Aorta (tissue), 5 donors: ENCODE measurements around the gene IMPDH2. TPM values are rescaled to one million over a fixed set of nuclear protein-coding genes. Genes with fewer than 3 reads are reported as not detected.
"Not testable (repeated sequence)": the region's sequence is repeated elsewhere in the genome, so short reads cannot be mapped to it uniquely, and the experiment has no call there.

Experiments used
- ATAC-seq: fragments of 200-7000 bp; cut with Tn5 transposase; one replicate; pipeline ENCODE4 v1.9.1; 2022; ENCODE audit warnings: moderate library complexity; ENCODE audit not compliant: low FRiP score
- DNase-seq, 2 donors: peaks; one replicate each; pipeline ENCODE4 v3.0.0-alpha.2; 2020
- H3K27ac ChIP-seq, 2 donors: one replicate each; pipeline ENCODE4 v1.5.1; 2013; ENCODE audit warnings: low read length in 2 of 2, mild to moderate bottlenecking in 2 of 2, moderate library complexity in 2 of 2, control low read depth in 1 of 2, inconsistent platforms in 1 of 2, low read depth in 1 of 2
- H3K27me3 ChIP-seq, 2 donors: one replicate each; pipeline ENCODE4 v1.6.1; 2013; ENCODE audit warnings: control low read depth in 1 of 2, low read length in 1 of 2, mild to moderate bottlenecking in 1 of 2, moderate library complexity in 1 of 2; ENCODE audit not compliant: insufficient read depth in 2 of 2, control insufficient read depth in 1 of 2
- H3K36me3 ChIP-seq, 2 donors: one replicate each; pipeline ENCODE4 v1.6.1; 2013; ENCODE audit warnings: control low read depth in 1 of 2, low read length in 1 of 2, mild to moderate bottlenecking in 1 of 2; ENCODE audit not compliant: insufficient read depth in 2 of 2, control insufficient read depth in 1 of 2
- H3K4me1 ChIP-seq, 2 donors: one replicate each; pipeline ENCODE4 v1.6.1; 2013; ENCODE audit warnings: low read length in 2 of 2, control low read depth in 1 of 2, mild to moderate bottlenecking in 1 of 2, moderate library complexity in 1 of 2; ENCODE audit not compliant: insufficient read depth in 2 of 2, control insufficient read depth in 1 of 2
- H3K4me3 ChIP-seq, 2 donors: one replicate each; pipeline ENCODE4 v1.5.1; 2013; ENCODE audit warnings: low read length in 2 of 2, control low read depth in 1 of 2, mild to moderate bottlenecking in 1 of 2
- H3K9me3 ChIP-seq: one replicate; pipeline ENCODE4 v1.6.1; 2013; ENCODE audit warnings: mild to moderate bottlenecking, low read length; ENCODE audit not compliant: control insufficient read depth
- WGBS, 2 donors: extraction: QIAGEN DNeasy Blood & Tissue Kit; methylation state at CpG; one replicate each; pipeline ENCODE4 v1.1.7; 2013; 5-methylcytosine and 5-hydroxymethylcytosine counted together
- intact Hi-C, 2 donors: fragments of 100-400 bp; cut with DNase I; formaldehyde crosslinking; loops; one replicate each; pipeline versions ENCODE4 v1.14.2 to v1.15.0; 2022
- polyA plus RNA-seq, 2 donors: library from polyadenylated mRNA; stranded (reverse); fragments of 200-250 nt; gene quantifications; one replicate each; pipeline ENCODE4 v1.2.3, GENCODE V29; 2013
- total RNA-seq, 2 donors: library from RNA; stranded (reverse); fragmentation: NEBNext Ultra II Directional; extraction: Animal tissue kit (Norgen Biotek cat#: 25700); gene quantifications; one replicate each; pipeline ENCODE4 v1.2.1, GENCODE V29; 2021
- donor health status: healthy with polysubstance abuse.
- donor health status: Bipolar disorder and iron deficiency.
- donor health status: DM: no; HTN: no; CAD: no.
- donor health status: DM: no; HTN: no; CAD: no.
- donor health status: DM: yes; HTN: yes; CAD: no.

Gene IMPDH2
- total and polyA plus RNA-seq, 4 donors: 47.6 to 111 (median 93.0) TPM

DNA sequence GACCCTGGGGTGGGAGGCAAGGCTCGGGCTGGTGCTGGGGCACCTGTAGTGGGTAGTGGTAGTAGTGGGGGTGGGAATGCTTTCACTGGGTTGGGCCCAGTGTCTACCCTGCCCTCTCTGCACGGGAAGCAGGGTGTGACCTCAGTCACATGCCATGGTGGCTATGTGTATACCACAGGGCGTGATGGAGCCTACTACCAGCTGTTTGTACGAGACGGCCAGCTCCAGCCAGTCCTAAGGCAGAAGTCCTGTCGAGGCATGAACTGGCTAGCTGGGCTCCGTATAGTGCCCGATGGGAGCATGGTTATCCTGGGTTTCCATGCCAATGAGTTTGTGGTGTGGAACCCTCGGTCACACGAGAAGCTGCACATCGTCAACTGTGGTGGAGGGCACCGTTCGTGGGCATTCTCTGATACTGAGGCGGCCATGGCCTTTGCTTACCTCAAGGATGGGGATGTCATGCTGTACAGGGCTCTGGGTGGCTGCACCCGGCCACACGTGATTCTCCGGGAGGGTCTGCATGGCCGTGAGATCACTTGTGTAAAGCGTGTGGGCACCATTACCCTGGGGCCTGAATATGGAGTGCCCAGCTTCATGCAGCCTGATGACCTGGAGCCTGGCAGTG, 16.0 kb downstream of the IMPDH2 start:
- intact Hi-C loops: no loop called here
- DNase-seq: no peak
- Histone ChIP-seq H3K4me3 (no peak overlapping the region), H3K27me3 (no peaks in the 10 kb centered on the region), H3K36me3 (peaks cover 0 to 4% of the 10 kb centered on the region in 2 donors), H3K9me3 (no peaks in the 10 kb centered on the region), H3K27ac (no peak overlapping the region), H3K4me1 (no peaks in the 10 kb centered on the region)
- no peak for ATAC-seq
- WGBS, 2 donors: 76 to 79% methylated on average over 19 of the region's 19 CpGs

DNA sequence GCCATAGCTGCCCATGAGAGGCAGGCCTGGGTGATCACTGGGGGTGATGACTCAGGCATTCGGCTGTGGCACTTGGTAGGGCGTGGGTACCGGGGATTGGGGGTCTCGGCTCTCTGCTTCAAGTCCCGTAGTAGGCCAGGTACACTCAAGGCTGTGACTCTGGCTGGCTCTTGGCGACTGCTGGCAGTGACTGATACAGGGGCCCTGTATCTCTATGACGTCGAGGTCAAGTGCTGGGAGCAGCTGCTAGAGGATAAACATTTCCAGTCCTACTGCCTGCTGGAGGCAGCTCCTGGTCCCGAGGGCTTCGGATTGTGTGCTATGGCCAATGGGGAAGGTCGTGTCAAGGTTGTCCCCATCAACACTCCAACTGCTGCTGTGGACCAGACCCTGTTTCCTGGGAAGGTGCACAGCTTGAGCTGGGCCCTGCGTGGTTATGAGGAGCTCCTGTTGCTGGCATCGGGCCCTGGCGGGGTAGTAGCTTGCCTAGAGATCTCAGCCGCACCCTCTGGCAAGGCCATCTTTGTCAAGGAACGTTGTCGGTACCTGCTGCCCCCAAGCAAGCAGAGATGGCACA, 16.7 kb downstream of the IMPDH2 start:
- no peak for ATAC-seq
- no peak overlapping the region for H3K27ac ChIP-seq

GRCh38 chr3:49009396-49009795, 19.8 kb downstream of the IMPDH2 start:
- Histone ChIP-seq H3K9me3 (no peaks in the 10 kb centered on the region), H3K36me3 (no peaks in the 10 kb centered on the region), H3K27me3 (no peaks in the 10 kb centered on the region), H3K4me1 (no peaks in the 10 kb centered on the region), H3K4me3 (no peak overlapping the region), H3K27ac (no peak overlapping the region)
- intact Hi-C loops: no loop called here
- WGBS, 2 donors: 74 to 76% methylated on average over 3 of the region's 3 CpGs
- no peak for DNase-seq
- no peak for ATAC-seq

More for the DNA sequence above, 16.7 kb downstream of the IMPDH2 start:
- Histone ChIP-seq H3K4me1 (no peaks in the 10 kb centered on the region), H3K9me3 (no peaks in the 10 kb centered on the region), H3K36me3 (peaks cover 0 to 4% of the 10 kb centered on the region in 2 donors), H3K4me3 (no peak overlapping the region), H3K27me3 (no peaks in the 10 kb centered on the region)
- intact Hi-C loops: no loop called here
- no peak for DNase-seq
- WGBS, 2 donors: 68% methylated on average over 17 of the region's 17 CpGs

DNA sequence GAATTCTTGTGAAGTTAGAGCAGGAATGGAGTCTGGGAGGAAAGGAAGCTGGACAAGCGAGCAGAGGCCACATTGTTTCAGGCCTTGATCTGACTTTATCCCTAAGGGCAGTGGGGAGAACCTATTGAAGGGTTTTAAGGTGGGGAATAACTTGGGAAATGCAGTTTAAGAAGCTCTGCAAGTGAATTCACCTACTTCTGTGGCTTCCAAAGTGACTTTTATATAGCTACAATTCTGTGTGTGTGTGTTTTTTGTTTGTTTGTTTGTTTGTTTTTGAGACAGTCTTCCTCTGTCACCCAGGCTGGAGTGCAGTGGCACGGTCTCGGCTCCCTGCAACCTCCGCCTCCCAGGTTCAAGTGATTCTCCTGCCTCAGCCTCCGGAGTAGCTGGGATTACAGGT, 20.6 kb downstream of the IMPDH2 start:
- H3K27ac ChIP-seq, ATAC-seq, intact Hi-C loops: not testable (repeated sequence)

GRCh38 chr3:49007771-49008528, 21.2 kb downstream of the IMPDH2 start:
- 14% methylated on average over 36 to 41 of the region's 41 CpGs for WGBS, 2 donors
- H3K36me3 ChIP-seq: no peaks in the 10 kb centered on the region
- intact Hi-C loops: no loop called here
- H3K27me3 ChIP-seq: no peaks in the 10 kb centered on the region
- H3K27ac ChIP-seq: peak overlapping the region in 1 of 2 donors; percentile 46
- no peaks in the 10 kb centered on the region for H3K4me1 ChIP-seq
- H3K9me3 ChIP-seq: no peaks in the 10 kb centered on the region
- peak overlapping the region; percentile 30 to 69 for H3K4me3 ChIP-seq
- DNase-seq (peak; percentile 95 to 97), ATAC-seq (peak; percentile 90)

More for the DNA sequence above, 20.6 kb downstream of the IMPDH2 start:
- not testable (repeated sequence) for DNase-seq, H3K36me3 ChIP-seq, H3K27me3 ChIP-seq, H3K4me1 ChIP-seq, H3K9me3 ChIP-seq, H3K4me3 ChIP-seq
- WGBS, 2 donors: 81 to 86% methylated on average over 5 of the region's 5 CpGs

DNA sequence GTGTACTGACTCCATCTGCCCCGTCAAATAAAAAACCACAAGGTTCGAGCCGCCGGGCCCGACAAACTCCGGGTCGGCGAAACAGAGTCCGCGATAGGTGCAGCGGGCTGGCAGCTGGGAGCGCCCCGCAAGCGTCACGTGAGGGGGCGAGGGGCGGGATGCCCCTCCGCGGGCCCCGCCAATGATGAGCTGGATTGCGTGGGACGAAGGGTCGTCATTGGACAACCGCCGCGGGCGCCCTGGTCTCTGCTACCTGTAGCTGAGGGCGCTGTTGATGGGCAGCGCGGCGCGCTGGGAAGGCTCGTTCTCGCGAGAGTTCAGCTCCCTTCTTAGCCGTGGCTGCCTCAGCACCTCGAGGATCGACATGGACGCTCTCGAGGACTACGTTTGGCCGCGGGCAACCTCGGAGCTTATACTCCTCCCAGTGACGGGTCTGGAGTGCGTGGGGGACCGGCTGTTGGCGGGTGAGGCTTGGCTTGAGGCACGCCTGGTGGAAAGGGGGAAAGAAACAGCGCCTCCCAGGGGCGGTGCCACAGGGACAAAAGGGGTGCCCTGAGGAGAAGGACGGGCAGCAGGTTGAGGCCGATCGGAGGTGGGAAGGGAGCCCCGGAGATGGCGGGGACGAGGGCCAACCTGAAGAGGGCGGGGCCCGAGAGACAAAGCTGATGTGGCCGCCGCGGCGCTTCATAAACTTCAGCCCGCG, 22.0 kb downstream of the IMPDH2 start, which contains the start of gene WDR6:
Gene WDR6 (plus strand): TSS at position 324 of the 703 bp plus-strand sequence. CDS start 41 bp downstream, at position 365.
- DNase-seq (peak; percentile 98 to 99), ATAC-seq (peak; percentile 95)
- peak within 1 kb of the TSS; percentile 32 to 69 for H3K4me3 ChIP-seq
- H3K4me1 ChIP-seq: no peaks in the 10 kb centered on the region
- peak within 1 kb of the TSS in 1 of 2 donors; percentile 96 for H3K27ac ChIP-seq
- intact Hi-C loops: no loop called here
- H3K9me3 ChIP-seq: no peaks in the 10 kb centered on the region
- no peaks in the 10 kb centered on the region for H3K36me3 ChIP-seq
- 0 to 1% methylated on average over 65 of the region's 65 CpGs for WGBS, 2 donors
- H3K27me3 ChIP-seq: no peaks in the 10 kb centered on the region

DNA sequence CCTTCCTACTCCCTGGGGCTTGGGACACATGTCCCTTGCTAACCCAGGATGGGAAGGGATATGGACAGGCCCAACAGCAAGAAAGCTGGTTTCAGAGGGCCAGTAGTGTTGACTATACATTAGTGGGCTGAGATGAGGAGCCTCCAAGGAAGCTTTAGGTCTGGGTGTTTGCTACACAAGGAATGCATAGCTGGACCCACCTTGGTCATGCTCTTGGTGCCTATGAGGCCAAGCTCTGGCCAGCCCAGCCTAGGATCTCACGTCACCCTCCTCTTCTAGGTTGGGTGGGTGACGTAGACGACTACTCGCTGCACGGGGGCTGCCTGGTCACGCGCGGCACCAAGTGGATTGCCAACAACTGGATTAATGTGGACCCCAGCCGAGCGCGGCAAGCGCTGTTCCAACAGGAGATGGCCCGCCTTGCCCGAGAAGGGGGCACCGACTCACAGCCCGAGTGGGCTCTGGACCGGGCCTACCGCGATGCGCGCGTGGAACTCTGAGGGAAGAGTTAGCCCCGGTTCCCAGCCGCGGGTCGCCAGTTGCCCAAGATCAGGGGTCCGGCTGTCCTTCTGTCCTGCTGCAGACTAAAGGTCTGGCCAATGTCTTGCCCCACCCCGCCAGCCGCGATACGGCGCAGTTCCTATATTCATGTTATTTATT, 22.7 kb downstream of the IMPDH2 start:
- DNase-seq: peak; percentile 72 to 83
- H3K27me3 ChIP-seq: no peaks in the 10 kb centered on the region
- intact Hi-C loops: no loop called here
- no peaks in the 10 kb centered on the region for H3K36me3 ChIP-seq
- peak overlapping the region in 1 of 2 donors; percentile 96 for H3K27ac ChIP-seq
- peak overlapping the region; percentile 32 to 49 for H3K4me3 ChIP-seq
- 0 to 1% methylated on average over 32 of the region's 32 CpGs for WGBS, 2 donors
- ATAC-seq: peak; percentile 45
- H3K9me3 ChIP-seq: no peaks in the 10 kb centered on the region
- no peaks in the 10 kb centered on the region for H3K4me1 ChIP-seq

GRCh38 chr3:49005998-49006397, 23.2 kb downstream of the IMPDH2 start:
- H3K4me1 ChIP-seq: no peaks in the 10 kb centered on the region
- WGBS, 2 donors: 94% methylated on average over 5 of the region's 5 CpGs
- no peaks in the 10 kb centered on the region for H3K9me3 ChIP-seq
- H3K27ac ChIP-seq: peak overlapping the region in 1 of 2 donors; percentile 48
- intact Hi-C loops: no loop called here
- no peaks in the 10 kb centered on the region for H3K36me3 ChIP-seq
- H3K27me3 ChIP-seq: no peaks in the 10 kb centered on the region
- no peak overlapping the region for H3K4me3 ChIP-seq
- no peak for ATAC-seq
- DNase-seq: no peak
